ENCODE results near the gene LRTM1.

Gene LRTM1

GRCh38 chr3:54932606-54933005, 4.7 kb upstream of the LRTM1 start:
- no peak for TF ChIP-seq CTCF (IDR thresholded peaks at IDR 0.05; ENCODE audit: low read depth, low read length, missing control alignments)
- DNase-seq (ENCODE audit: extremely low read depth, low read depth), result no peak
- no peak overlapping the region for H3K4me3 ChIP-seq (replicated peaks; ENCODE audit: low read depth, low read length)

- DNase-seq (ENCODE audit: extremely low read depth, low read depth), result no peak
- no peak overlapping the region for H3K4me3 ChIP-seq (replicated peaks; ENCODE audit: low read depth, low read length)
- TF ChIP-seq CTCF (IDR thresholded peaks at IDR 0.05; ENCODE audit: low read depth, low read length, missing control alignments), result no peak
These were observed 3.3 kb upstream of the LRTM1 start for GRCh38 chr3:54931182-54931581.

GRCh38 chr3:54918516-54918915, 9.3 kb downstream of the LRTM1 start:
- no peak overlapping the region for H3K4me3 ChIP-seq (replicated peaks; ENCODE audit: low read depth, low read length)

GRCh38 chr3:54917862-54918261, 10.0 kb downstream of the LRTM1 start:
- TF ChIP-seq CTCF (IDR thresholded peaks at IDR 0.05; ENCODE audit: low read depth, low read length, missing control alignments), result no peak
- H3K4me3 ChIP-seq (replicated peaks; ENCODE audit: low read depth, low read length), result no peak overlapping the region
- no peak for DNase-seq (ENCODE audit: extremely low read depth, low read depth)

More at GRCh38 chr3:54918516-54918915, 9.3 kb downstream of the LRTM1 start:
- no peak for TF ChIP-seq CTCF (IDR thresholded peaks at IDR 0.05; ENCODE audit: low read depth, low read length, missing control alignments)
- DNase-seq (ENCODE audit: extremely low read depth, low read depth), result no peak

GRCh38 chr3:54917174-54917573, 10.7 kb downstream of the LRTM1 start:
- TF ChIP-seq CTCF (IDR thresholded peaks at IDR 0.05; ENCODE audit: low read depth, low read length, missing control alignments), result no peak
- no peak overlapping the region for H3K4me3 ChIP-seq (replicated peaks; ENCODE audit: low read depth, low read length)
- peak; percentile 87 for DNase-seq (ENCODE audit: extremely low read depth, low read depth)

- TF ChIP-seq CTCF (IDR thresholded peaks at IDR 0.05; ENCODE audit: low read depth, low read length, missing control alignments), result no peak
- no peak overlapping the region for H3K4me3 ChIP-seq (replicated peaks; ENCODE audit: low read depth, low read length)
- DNase-seq (ENCODE audit: extremely low read depth, low read depth), result no peak
These were observed 11.1 kb downstream of the LRTM1 start for GRCh38 chr3:54916732-54917131.

GRCh38 chr3:54915976-54916375, 11.9 kb downstream of the LRTM1 start:
- no peak overlapping the region for H3K4me3 ChIP-seq (replicated peaks; ENCODE audit: low read depth, low read length)
- DNase-seq (ENCODE audit: extremely low read depth, low read depth), result no peak
- TF ChIP-seq CTCF (IDR thresholded peaks at IDR 0.05; ENCODE audit: low read depth, low read length, missing control alignments), result no peak
